ENCODE results near the gene ASB1.
"Not testable (repeated sequence)": the region's sequence is repeated elsewhere in the genome, so short reads cannot be mapped to it uniquely, and the experiment has no call there.

ASB1 gene

GRCh38 chr2:238404406-238405216, 22.1 kb upstream of the ASB1 start:
- DNase-seq, result no peak

DNA sequence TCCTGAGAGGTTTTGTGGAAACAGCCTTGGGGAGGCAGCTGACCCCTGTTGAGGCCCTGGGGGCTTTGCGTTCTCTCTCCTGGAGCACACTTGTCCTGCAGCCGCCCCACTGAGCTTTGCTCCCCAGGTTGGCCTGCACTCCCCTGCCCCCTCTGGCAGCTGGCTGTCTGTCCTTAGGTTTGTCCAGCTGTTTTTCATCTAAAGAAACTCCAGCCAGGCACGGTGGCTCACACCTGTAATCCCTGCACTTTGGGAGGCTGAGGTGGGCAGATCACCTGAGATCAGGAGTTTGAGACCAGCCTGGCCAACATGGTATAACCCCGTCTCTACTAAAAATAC, 21.5 kb upstream of the ASB1 start:
- DNase-seq, result not testable (repeated sequence)

- peak; percentile 58 for DNase-seq
Measured at GRCh38 chr2:238406221-238406997, 20.3 kb upstream of the ASB1 start.

DNA sequence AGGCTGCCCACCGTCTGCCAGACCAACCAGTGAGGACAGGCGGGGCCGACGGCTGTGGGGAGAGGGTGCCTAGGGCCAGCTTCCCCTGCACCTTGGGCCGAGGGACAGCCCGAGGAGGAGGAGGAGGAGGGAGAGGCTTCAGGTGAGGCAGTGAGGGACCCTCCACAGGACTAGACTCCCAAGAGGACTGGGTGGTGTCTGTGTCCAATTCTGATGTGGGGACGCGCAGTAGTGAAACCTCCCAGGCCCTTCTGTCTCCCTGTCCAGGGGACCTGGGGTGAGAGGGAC, 19.8 kb upstream of the ASB1 start:
- no peak for DNase-seq

- DNase-seq, result no peak
Measured at GRCh38 chr2:238407566-238407965, 19.2 kb upstream of the ASB1 start.

DNA sequence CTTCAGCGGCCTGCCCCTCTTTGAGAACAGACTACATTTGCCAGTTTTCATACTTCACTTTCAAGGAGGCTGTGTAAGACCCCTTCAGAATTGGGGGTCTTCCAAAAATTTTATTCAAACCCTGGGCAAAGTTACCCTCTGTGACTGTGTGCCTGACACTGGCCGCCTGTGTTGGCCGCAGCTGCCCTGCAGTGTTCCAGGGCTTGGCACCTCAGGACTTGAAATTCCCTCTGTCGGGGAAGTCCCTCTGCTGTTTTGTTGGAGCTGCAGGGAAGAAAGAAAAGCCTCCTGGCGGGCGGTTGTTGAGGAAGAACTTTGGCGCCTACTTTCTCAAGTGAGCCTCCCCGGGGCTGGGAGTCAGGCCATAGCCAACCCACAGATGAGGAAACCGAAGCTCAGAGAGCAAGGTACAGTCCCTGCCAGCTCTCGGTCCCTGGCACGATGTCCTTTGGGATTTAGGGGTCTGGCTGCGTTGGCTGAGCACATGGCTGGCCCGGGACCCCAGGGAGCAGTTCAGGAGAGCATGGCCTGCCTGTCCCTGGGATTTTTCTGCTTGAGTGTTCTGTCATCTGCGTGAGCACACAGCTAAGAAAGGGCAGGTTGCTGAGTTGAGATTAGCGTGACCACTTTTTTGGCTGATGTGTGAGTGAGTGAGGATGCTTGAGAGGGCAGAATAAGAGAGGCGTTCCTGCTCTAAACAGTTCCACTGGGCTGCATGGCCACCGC, 17.9 kb upstream of the ASB1 start:
- DNase-seq, result peak; percentile 17

- no peak for DNase-seq
Measured at GRCh38 chr2:238409341-238410199, 17.2 kb upstream of the ASB1 start.

DNA sequence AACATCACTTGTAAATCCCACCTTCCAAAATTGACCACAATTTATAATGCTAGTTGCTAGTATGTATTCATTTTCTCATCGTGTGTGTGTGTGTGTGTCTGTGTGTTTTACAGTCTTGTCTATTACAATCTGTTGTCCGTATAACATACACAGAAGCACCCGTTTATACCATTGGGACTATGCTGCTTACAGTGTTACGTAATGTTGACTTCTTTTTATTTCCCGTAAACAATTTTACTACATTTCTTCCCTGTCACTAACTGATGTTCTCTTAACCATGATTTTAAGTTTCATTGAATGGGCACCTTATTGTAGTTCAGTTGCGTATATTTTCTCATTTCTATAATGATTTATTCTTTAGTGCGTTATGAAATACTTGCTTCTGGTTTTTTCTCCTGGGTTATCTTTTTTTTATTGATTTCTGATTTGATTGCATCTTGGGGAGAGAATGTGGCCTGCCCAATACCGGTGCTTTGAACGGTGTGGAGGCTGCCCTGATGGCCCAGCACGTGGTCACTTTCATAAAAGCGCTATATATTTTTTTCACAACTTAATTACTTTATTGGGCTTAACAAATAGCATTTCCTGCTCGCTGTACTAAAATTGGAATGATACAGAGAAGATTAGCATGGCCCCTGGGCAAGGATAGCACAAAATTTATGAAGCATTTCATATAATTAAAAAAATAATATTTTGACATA, 14.5 kb upstream of the ASB1 start:
- DNase-seq, result no peak

- no peak for DNase-seq
Measured at GRCh38 chr2:238413368-238413767, 13.4 kb upstream of the ASB1 start.

DNA sequence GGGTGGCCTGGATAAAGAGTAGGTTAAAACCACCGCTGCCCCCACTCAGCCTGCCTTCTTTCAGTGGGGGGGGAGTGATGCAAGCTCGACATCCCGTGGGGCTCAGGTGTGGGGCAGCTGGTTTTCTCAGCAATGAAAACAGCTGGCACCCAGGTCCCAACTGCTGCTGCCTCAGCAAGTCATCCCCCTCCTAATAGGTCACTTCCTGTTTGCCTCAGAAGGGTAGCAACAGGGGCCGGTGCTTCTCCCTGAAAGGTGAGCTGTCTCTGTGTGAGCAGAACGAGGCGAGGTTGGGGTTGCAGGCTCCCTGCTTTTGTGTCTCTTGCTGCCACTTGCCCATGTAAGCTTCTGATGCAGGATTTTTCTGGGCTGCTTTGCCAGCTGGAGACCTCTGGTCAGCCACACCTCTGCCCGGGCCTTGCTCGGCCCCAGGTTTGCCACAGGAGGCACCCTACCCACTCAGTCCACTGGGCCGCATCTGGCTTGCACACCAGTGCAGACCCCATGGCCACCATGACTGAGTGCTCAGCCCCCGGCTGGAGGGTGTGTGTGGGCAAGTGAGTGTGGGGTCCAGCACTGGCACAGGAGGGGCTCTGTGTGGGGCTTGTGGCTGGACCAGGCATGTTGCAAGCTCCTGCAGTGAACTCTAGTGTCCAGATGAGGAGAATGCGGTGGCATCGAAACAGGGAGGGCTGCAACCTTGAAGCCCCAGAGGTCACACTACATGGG, 11.5 kb upstream of the ASB1 start:
- no peak for DNase-seq

- no peak for DNase-seq
Measured at GRCh38 chr2:238415893-238416292, 10.8 kb upstream of the ASB1 start.

GRCh38 chr2:238418196-238418998, 8.3 kb upstream of the ASB1 start:
- no peak for DNase-seq

DNA sequence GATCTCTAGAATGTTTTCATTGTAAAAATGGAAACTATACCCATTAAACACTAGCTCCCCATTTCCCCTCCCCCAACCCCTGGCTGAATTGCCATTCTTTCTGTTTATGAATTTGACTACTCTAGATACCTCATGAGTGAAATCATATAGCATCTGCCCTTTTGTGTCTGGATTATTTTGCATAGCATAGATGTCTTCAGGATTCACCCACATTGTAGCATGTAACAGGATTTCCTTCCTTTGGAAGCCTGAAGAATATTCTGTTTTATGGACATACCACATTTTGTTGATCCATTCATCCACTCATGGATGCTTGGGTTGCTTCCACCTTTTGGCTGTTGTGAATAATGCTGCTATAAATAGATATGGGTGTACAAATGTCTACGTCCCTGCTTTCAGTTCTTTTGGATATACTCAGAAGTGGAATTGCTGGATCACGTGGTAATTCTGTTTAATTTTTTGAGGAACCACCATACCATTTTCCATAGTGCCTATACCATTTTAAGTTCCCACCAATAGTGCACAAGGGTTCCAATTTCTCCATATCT, 7.7 kb upstream of the ASB1 start:
- DNase-seq, result no peak

GRCh38 chr2:238420442-238420841, 6.3 kb upstream of the ASB1 start:
- DNase-seq, result no peak

DNA sequence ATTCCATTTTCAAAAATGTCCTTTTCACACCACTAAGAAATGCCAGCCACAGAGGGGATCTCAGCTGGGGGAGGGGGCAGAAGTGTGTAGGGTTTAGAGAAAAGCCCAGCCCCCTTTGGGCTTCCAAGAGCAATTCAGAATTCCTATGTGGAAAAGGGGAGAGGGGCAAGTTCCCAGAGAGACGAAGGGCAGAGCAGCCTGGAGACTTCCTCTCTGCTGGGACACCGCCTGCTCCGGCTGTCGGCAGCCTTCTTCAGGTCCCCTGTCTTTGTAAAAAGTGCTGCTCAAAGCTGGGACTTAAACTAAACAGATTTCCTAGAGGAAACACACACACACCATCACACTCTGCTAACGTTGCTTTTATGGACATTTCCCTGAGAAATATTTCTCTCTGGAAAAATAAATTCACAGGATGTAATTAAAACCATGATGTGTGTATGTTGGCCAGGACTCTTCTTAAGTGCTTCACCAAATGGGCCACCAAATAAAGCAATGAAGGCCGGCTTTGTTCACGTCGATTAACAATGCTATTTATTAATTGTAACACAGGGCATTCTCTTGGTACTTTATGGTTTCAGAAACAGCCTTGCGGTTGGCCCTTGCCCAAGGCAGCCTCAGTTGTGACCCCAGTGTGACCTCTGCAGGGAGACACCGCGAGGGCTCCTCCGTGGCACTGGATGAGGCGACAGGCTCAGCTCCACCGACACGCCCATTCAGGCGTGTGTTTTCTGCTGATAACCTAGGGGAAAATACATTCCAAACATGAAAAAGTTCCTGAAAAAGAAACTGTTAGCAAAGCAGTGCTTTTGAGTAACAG, 5.6 kb upstream of the ASB1 start:
- no peak for DNase-seq

DNA sequence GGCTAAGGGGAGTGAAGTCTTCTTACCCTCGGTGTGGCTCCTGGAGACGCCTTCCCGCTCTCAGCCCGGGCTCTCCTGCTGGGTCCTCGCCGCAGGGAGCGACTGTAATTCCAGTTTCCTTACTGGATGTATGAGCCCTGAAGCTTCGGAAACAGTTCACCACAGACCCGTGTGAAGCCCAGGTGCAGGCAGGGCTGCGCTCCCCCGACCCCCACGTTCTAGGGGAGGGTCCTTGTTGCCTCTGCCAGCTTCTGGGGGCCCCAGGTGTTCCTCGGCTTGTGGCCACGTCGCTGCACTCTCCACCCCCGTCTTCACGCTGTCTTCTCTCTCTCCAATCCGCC, 5.1 kb upstream of the ASB1 start:
- no peak for DNase-seq

DNA sequence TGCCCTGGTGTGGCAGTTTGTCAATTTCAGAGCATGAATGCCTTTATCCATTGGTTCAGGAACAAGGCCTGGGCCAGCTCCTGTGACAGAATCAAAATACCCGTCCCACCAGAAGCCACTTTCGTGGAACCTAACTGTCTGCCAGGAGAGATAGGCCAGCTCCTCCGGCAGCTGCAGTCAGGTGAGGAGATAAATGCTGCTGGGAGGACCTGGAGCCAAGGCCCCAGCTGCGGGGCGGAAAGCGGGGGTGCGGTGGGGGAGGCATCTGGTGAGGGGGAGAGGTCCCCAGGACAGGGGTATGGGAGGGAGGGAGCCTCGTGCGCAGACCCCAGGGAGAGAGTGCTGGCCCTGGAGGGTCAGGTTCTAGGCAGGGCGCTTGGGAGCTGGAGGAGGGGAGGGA, 4.4 kb upstream of the ASB1 start:
- DNase-seq, result no peak

DNA sequence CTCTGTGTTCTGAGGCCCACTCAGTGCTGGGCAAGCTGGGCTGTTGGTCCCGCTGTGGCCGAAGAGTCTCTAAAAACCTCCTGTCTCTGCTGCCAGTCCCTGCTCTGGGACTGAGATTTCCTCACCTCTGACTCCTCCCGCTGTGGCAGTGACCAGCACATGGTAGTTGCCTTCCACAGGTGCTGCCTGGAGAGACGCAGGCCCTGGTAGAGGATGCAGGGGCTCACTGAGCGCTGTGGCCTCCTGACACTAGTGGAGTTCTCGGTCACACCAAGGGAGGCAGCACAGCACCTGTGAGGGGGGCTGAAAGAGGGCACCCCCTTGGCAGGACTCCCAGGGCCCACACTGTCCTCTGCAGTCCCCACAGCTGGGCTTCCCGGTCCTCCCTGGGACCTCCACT, 3.8 kb upstream of the ASB1 start:
- DNase-seq, result no peak

GRCh38 chr2:238423561-238424312, 3.0 kb upstream of the ASB1 start:
- DNase-seq, result no peak
